GM19193 (cell line): Measurements from ENCODE around the gene FHL5.

Experiments
- POLR2A ChIP-seq: IDR thresholded peaks from 4 replicates; pipeline ENCODE4 v1.6.1; 2011; ENCODE audit not compliant: insufficient read depth, insufficient read length; ENCODE audit errors: extremely low read depth

Gene FHL5

GRCh38 chr6:96653181-96653580, 90.3 kb downstream of the FHL5 start:
- no peak for TF ChIP-seq POLR2A

- TF ChIP-seq POLR2A = no peak
Observed at GRCh38 chr6:96656567-96656966, 93.6 kb downstream of the FHL5 start.

GRCh38 chr6:96657344-96657743, 94.4 kb downstream of the FHL5 start:
- no peak for TF ChIP-seq POLR2A

GRCh38 chr6:96659084-96659845, 96.3 kb downstream of the FHL5 start:
- TF ChIP-seq POLR2A = no peak
